ENCODE measurements around the gene CDK11B. TPM values are rescaled to one million over a fixed set of nuclear protein-coding genes. Genes with fewer than 3 reads are reported as not detected.

The CDK11B gene
- total and polyA plus RNA-seq, 2 donors (not counting 1 experiment from before 2014, with no cell fraction given), result 14.1 to 36.3 TPM

GRCh38 chr1:1627829-1628753 is 30.7 kb downstream of the CDK11B start:
- TF ChIP-seq EZH2 (IDR thresholded peaks at IDR 0.05; ENCODE audit: borderline replicate concordance, insufficient read depth, low read depth, low read length, poor library complexity, severe bottlenecking), result no peak
- TF ChIP-seq CTCF (IDR thresholded peaks at IDR 0.05), result no peak
- intact Hi-C loops (cut with micrococcal nuclease), result no loop called here
- no peak overlapping the region for H3K27ac ChIP-seq (ENCODE audit: low read length in 2 of 2)
- H3K27me3 Mint-ChIP-seq, result peaks cover 3% of the 10 kb centered on the region
- no peaks in the 10 kb centered on the region for H3K79me2 ChIP-seq (ENCODE audit: control insufficient read depth, insufficient read depth, low read length)
- H3K9ac ChIP-seq (ENCODE audit: low read length), result no peak overlapping the region
- peaks cover 15 to 21% of the 10 kb centered on the region in 2 donors for H3K4me1 ChIP-seq (ENCODE audit: control insufficient read depth in 2 of 2, insufficient read depth in 2 of 2, low read length in 2 of 2)
- no peak overlapping the region for H3K4me3 ChIP-seq (ENCODE audit: control extremely low read depth in 1 of 5, extremely low read depth in 1 of 5, insufficient read depth in 1 of 5, low read depth in 2 of 5, low read length in 4 of 5)
- H3K4me2 ChIP-seq (replicated peaks; ENCODE audit: low read depth, low read length, poor library complexity, severe bottlenecking), result peak overlapping the region; percentile 92
- no peaks in the 10 kb centered on the region for H3K36me3 ChIP-seq (replicated peaks in 1 of 2; ENCODE audit: control extremely low read depth in 1 of 2, control insufficient read depth in 1 of 2, extremely low read depth in 1 of 2, insufficient read depth in 2 of 2, low read length in 1 of 2)
- H3K4me1 Mint-ChIP-seq, result peaks cover 4% of the 10 kb centered on the region
- H3K9me3 Mint-ChIP-seq (ENCODE audit: insufficient read depth), result no peaks in the 10 kb centered on the region
- DNase-seq (peak; percentile 39), ATAC-seq (ENCODE audit: low read depth) (no peak)
- H3K27me3 ChIP-seq (replicated peaks in 1 of 4; ENCODE audit: control extremely low read depth in 1 of 4, control insufficient read depth in 3 of 4, insufficient read depth in 4 of 4, low read length in 3 of 4), result peaks cover 0 to 13% (median 4%) of the 10 kb centered on the region in 4 experiments
- no peaks in the 10 kb centered on the region for H4K20me1 ChIP-seq (ENCODE audit: control insufficient read depth, insufficient read depth, low read length, poor library complexity, severe bottlenecking)
- 95% methylated on average over 53 of the region's 53 CpGs for WGBS (ENCODE audit: insufficient coverage)
- peaks cover 0 to 8% (median 0%) of the 10 kb centered on the region in 3 donors for H3K9me3 ChIP-seq (ENCODE audit: control extremely low read depth in 1 of 3, control insufficient read depth in 2 of 3, insufficient read depth in 1 of 3, low read length in 2 of 3)
- POLR2A ChIA-PET, result interaction anchor here (0.6 to 2.5 kb wide), 4 partner anchors 13 to 281 kb away, joined by 3 to 19 read pairs (median 4); partner anchors contain the start of genes AURKAIP1 and MIB2
- CTCF ChIA-PET, result no interaction called here
- H3K27ac Mint-ChIP-seq, result no peak overlapping the region
- no peak overlapping the region for H2AFZ ChIP-seq (ENCODE audit: insufficient read depth, low read depth, low read length, poor library complexity, severe bottlenecking)
- H3K4me3 Mint-ChIP-seq, result no peak overlapping the region

Data from B cell (primary cell).